H9 (cell line): Measurements from ENCODE around the gene TUB. TPM values are rescaled to one million over a fixed set of nuclear protein-coding genes. Genes with fewer than 3 reads are reported as not detected.

ENCODE experiments used
- DNase-seq: peaks from one replicate; pipeline ENCODE4 v3.0.0-alpha.2; 2017
- H2AFZ ChIP-seq: one replicate; pipeline ENCODE4 v1.6.1; 2013; ENCODE audit warnings: mild to moderate bottlenecking, low read length, control low read depth, moderate library complexity
- H2AK5ac ChIP-seq: 2 replicates; pipeline ENCODE4 v1.6.1; 2013; ENCODE audit warnings: low read length, control low read depth, mixed read lengths; ENCODE audit not compliant: insufficient read length
- H2BK120ac ChIP-seq: one replicate; pipeline ENCODE4 v1.6.1; 2013; ENCODE audit warnings: low read depth, mild to moderate bottlenecking, low read length, control low read depth, inconsistent platforms; ENCODE audit not compliant: poor library complexity, severe bottlenecking
- H2BK12ac ChIP-seq: 2 replicates; pipeline ENCODE4 v1.6.1; 2013; ENCODE audit warnings: low read length, control low read depth, mixed read lengths, low read depth; ENCODE audit not compliant: insufficient read length
- H2BK15ac ChIP-seq: 2 replicates; pipeline ENCODE4 v1.6.1; 2013; ENCODE audit warnings: low read depth, low read length, control low read depth
- H2BK20ac ChIP-seq: one replicate; pipeline ENCODE4 v1.6.1; 2013; ENCODE audit warnings: low read depth, mild to moderate bottlenecking, low read length, control low read depth, inconsistent platforms; ENCODE audit not compliant: poor library complexity, severe bottlenecking
- H2BK5ac ChIP-seq: 2 replicates; pipeline ENCODE4 v1.6.1; 2013; ENCODE audit warnings: low read length, control low read depth, mixed read lengths; ENCODE audit not compliant: insufficient read length
- H3K14ac ChIP-seq: 2 replicates; pipeline ENCODE4 v1.6.1; 2013; ENCODE audit warnings: low read length, control low read depth; ENCODE audit not compliant: insufficient read depth
- H3K18ac ChIP-seq: 2 replicates; pipeline ENCODE4 v1.6.1; 2013; ENCODE audit warnings: low read depth, mild to moderate bottlenecking, mixed read lengths, low read length, control low read depth; ENCODE audit not compliant: insufficient read length
- H3K23ac ChIP-seq: 2 replicates; pipeline ENCODE4 v1.6.1; 2013; ENCODE audit warnings: low read length, control low read depth, mixed read lengths, low read depth; ENCODE audit not compliant: insufficient read length
- H3K23me2 ChIP-seq: 2 replicates; pipeline ENCODE4 v1.6.1; 2013; ENCODE audit warnings: low read depth, mild to moderate bottlenecking, mixed read lengths, low read length, control low read depth; ENCODE audit not compliant: insufficient read length, poor library complexity, severe bottlenecking
- H3K27ac ChIP-seq: 2 replicates; pipeline ENCODE4 v1.5.1; 2013; ENCODE audit warnings: low read length, control low read depth, mixed read lengths, low read depth; ENCODE audit not compliant: insufficient read length
- H3K27me3 ChIP-seq: 2 replicates; pipeline ENCODE4 v1.6.1; 2013; ENCODE audit warnings: low read length, control low read depth, inconsistent platforms; ENCODE audit not compliant: insufficient read depth
- H3K4ac ChIP-seq: 2 replicates; pipeline ENCODE4 v1.6.1; 2013; ENCODE audit warnings: low read depth, mild to moderate bottlenecking, control low read depth, inconsistent platforms, low read length, moderate library complexity
- H3K4me1 ChIP-seq: 2 replicates; pipeline ENCODE4 v1.6.1; 2013; ENCODE audit warnings: low read length, control low read depth, inconsistent platforms; ENCODE audit not compliant: insufficient read depth
- H3K4me2 ChIP-seq: 2 replicates; pipeline ENCODE4 v1.6.1; 2013; ENCODE audit warnings: low read length, control low read depth, mixed read lengths; ENCODE audit not compliant: insufficient read length, insufficient read depth
- H3K56ac ChIP-seq: 2 replicates; pipeline ENCODE4 v1.6.1; 2013; ENCODE audit warnings: low read depth, mild to moderate bottlenecking, mixed read lengths, low read length, control low read depth; ENCODE audit not compliant: insufficient read length
- H3K79me1 ChIP-seq: 2 replicates; pipeline ENCODE4 v1.6.1; 2013; ENCODE audit warnings: low read depth, mild to moderate bottlenecking, moderate library complexity, low read length, control low read depth, inconsistent platforms; ENCODE audit not compliant: insufficient read depth, poor library complexity, severe bottlenecking
- H3K79me2 ChIP-seq: 2 replicates; pipeline ENCODE4 v1.6.1; 2013; ENCODE audit warnings: low read length, control low read depth, inconsistent platforms; ENCODE audit not compliant: insufficient read depth
- H3K9ac ChIP-seq: 2 replicates; pipeline ENCODE4 v1.6.1; 2013; ENCODE audit warnings: low read length, control low read depth, mixed read lengths; ENCODE audit not compliant: insufficient read length; ENCODE audit errors: extremely low read depth
- H3K9me3 ChIP-seq: one replicate; pipeline ENCODE4 v1.6.1; 2013; ENCODE audit warnings: low read depth, low read length, inconsistent platforms; ENCODE audit not compliant: control insufficient read depth
- H3T11ph ChIP-seq: one replicate; pipeline ENCODE4 v1.6.1; 2013; ENCODE audit warnings: mild to moderate bottlenecking, low read length, control low read depth, inconsistent platforms
- H4K20me1 ChIP-seq: one replicate; pipeline ENCODE4 v1.6.1; 2013; ENCODE audit not compliant: control insufficient read depth, insufficient read length, insufficient read depth
- H4K5ac ChIP-seq: 2 replicates; pipeline ENCODE4 v1.6.1; 2013; ENCODE audit warnings: low read depth, mild to moderate bottlenecking, mixed read lengths, low read length, control low read depth; ENCODE audit not compliant: insufficient read length
- H4K8ac ChIP-seq: replicated peaks from 2 replicates; pipeline ENCODE4 v1.6.1; 2013; ENCODE audit warnings: low read length, control low read depth, mixed read lengths, low read depth; ENCODE audit not compliant: insufficient read length
- H4K91ac ChIP-seq: 2 replicates; pipeline ENCODE4 v1.6.1; 2013; ENCODE audit warnings: low read depth, mild to moderate bottlenecking, moderate library complexity, mixed read lengths, low read length, control low read depth; ENCODE audit not compliant: insufficient read length
- H3K27ac Mint-ChIP-seq, 3 experiments: 2 replicates in 2 of 3; 3 replicates in 1 of 3; pipeline ENCODE4 v1.8.0; 2020 to 2021; ENCODE audit warnings: mixed read lengths in 3 of 3, mild to moderate bottlenecking in 1 of 3, moderate library complexity in 1 of 3
- H3K27me3 Mint-ChIP-seq: 2 replicates; pipeline ENCODE4 v1.8.0; 2021; ENCODE audit warnings: low read depth, mild to moderate bottlenecking, moderate library complexity, mixed read lengths
- H3K36me3 Mint-ChIP-seq, 3 experiments: 2 replicates in 2 of 3; 3 replicates in 1 of 3; pipeline ENCODE4 v1.8.0; 2020 to 2021; ENCODE audit warnings: low read depth in 3 of 3, mixed read lengths in 3 of 3; ENCODE audit not compliant: insufficient read depth in 1 of 3
- H3K4me1 Mint-ChIP-seq, 2 experiments: 2 replicates each; pipeline ENCODE4 v1.8.0; 2020; ENCODE audit warnings: mixed read lengths in 2 of 2
- H3K4me3 Mint-ChIP-seq, 2 experiments: 2 replicates in 1 of 2; 3 replicates in 1 of 2; pipeline ENCODE4 v1.8.0; 2020 to 2021; ENCODE audit warnings: mild to moderate bottlenecking in 2 of 2, mixed read lengths in 2 of 2, moderate library complexity in 1 of 2
- H3K9me3 Mint-ChIP-seq, 2 experiments: 2 replicates in 1 of 2; 3 replicates in 1 of 2; pipeline ENCODE4 v1.8.0; 2020; ENCODE audit warnings: mild to moderate bottlenecking in 2 of 2, mixed read lengths in 2 of 2, moderate library complexity in 1 of 2
- CTCF ChIP-seq: fragments of 200-600 bp; sonication (generic); conservative IDR thresholded peaks from 3 replicates; pipeline ENCODE4 v1.8.0; 2021; ENCODE audit warnings: antibody characterized with exemption, mild to moderate bottlenecking
- WGBS: extraction: QIAGEN DNeasy Blood & Tissue Kit; methylation state at CpG from one replicate; pipeline ENCODE4 v1.1.7; 2013; ENCODE audit warnings: missing lambda C conversion rate, low lambda C conversion rate, mixed read lengths; ENCODE audit not compliant: insufficient read length; ENCODE audit errors: extremely low coverage; 5-methylcytosine and 5-hydroxymethylcytosine counted together
- total RNA-seq: library from RNA; stranded (reverse); gene quantifications from 2 replicates; pipeline ENCODE4 v1.2.1, GENCODE V29; 2021

TUB gene
- total RNA-seq, 1 experiment from 2014 or later, result 14.8 TPM

- Histone ChIP-seq H3K27ac (no peak overlapping the region), H2BK120ac (no peak overlapping the region)
Measured at GRCh38 chr11:8086571-8086970, 5.6 kb downstream of the TUB start.

More at GRCh38 chr11:8086571-8086970, 5.6 kb downstream of the TUB start:
- Histone ChIP-seq H3K23ac (no peak overlapping the region), H2BK15ac (no peak overlapping the region), H3K79me1 (no peaks in the 10 kb centered on the region), H3K79me2 (no peaks in the 10 kb centered on the region), H3K4me1 (peaks cover 10% of the 10 kb centered on the region; the same call in 1 of the 2 replicates), H3K23me2 (peaks cover 3% of the 10 kb centered on the region), H2AK5ac (no peak overlapping the region), H3K9ac (no peak overlapping the region), H2AFZ (no peak overlapping the region), H2BK12ac (no peak overlapping the region), H4K20me1 (no peaks in the 10 kb centered on the region), H3K18ac (no peak overlapping the region), H3K14ac (no peak overlapping the region), H2BK20ac (no peak overlapping the region), H4K91ac (no peak overlapping the region), H3T11ph (no peak overlapping the region), H3K9me3 (no peaks in the 10 kb centered on the region), H3K4ac (no peak overlapping the region), H3K4me2 (no peak overlapping the region), H3K27me3 (peaks cover 2% of the 10 kb centered on the region; the same call in 1 of the 2 replicates), H4K5ac (no peak overlapping the region), H4K8ac (no peak overlapping the region), H2BK5ac (no peak overlapping the region), H3K56ac (no peak overlapping the region)
- WGBS, result no CpG with 5 or more reads among the region's 7 CpGs
- TF ChIP-seq CTCF, result no peak
- no peaks in the 10 kb centered on the region; a peak in 1 of 7 replicates for H3K36me3 Mint-ChIP-seq
- H3K27ac Mint-ChIP-seq, result no peak overlapping the region
- DNase-seq, result no peak
- H3K27me3 Mint-ChIP-seq, result peaks cover 16% of the 10 kb centered on the region
- H3K4me1 Mint-ChIP-seq, result peaks cover 57% of the 10 kb centered on the region in 2 experiments
- H3K9me3 Mint-ChIP-seq, result no peaks in the 10 kb centered on the region
- no peak overlapping the region; a peak in 1 of 5 replicates for H3K4me3 Mint-ChIP-seq
